Gastroesophageal sphincter (tissue), 4 donors: ENCODE measurements around the gene MIS18A. TPM values are rescaled to one million over a fixed set of nuclear protein-coding genes. Genes with fewer than 3 reads are reported as not detected.

Experiments used
- ATAC-seq: fragments of 150-250 bp; one replicate; pipeline ENCODE4 v1.9.1; 2016; ENCODE audit warnings: mild to moderate bottlenecking, moderate library complexity
- H3K27ac ChIP-seq, 4 donors: fragments of 200-600 bp; sonication (generic) in 3 of 4; 1 replicate in 3 of 4; 2 replicates in 1 of 4; pipeline ENCODE4 v1.5.1; 2016 to 2019
- H3K27me3 ChIP-seq: fragments of 200-600 bp; sonication (generic); one replicate; pipeline ENCODE4 v1.5.1; 2019
- H3K36me3 ChIP-seq, 2 donors: fragments of 200-600 bp; sonication (generic); one replicate each; pipeline ENCODE4 v1.5.1; 2019; ENCODE audit warnings: control low read depth in 1 of 2
- H3K4me1 ChIP-seq, 3 donors: fragments of 200-600 bp; sonication (generic); 1 replicate in 2 of 3; 2 replicates in 1 of 3; pipeline ENCODE4 v1.5.1; 2016 to 2019; ENCODE audit warnings: control low read depth in 2 of 3
- H3K4me3 ChIP-seq, 2 donors: fragments of 200-600 bp; sonication (generic); one replicate each; pipeline ENCODE4 v1.5.1; 2019; ENCODE audit warnings: mild to moderate bottlenecking in 1 of 2, moderate library complexity in 1 of 2
- H3K9me3 ChIP-seq, 3 donors: fragments of 200-600 bp; sonication (generic); one replicate each; pipeline ENCODE4 v1.5.1; 2017 to 2019; ENCODE audit warnings: control low read depth in 2 of 3
- CTCF ChIP-seq, 4 experiments: fragments of 200-600 bp in 2 of 4; fragments of 450-650 bp in 2 of 4; sonication (generic) in 1 of 4; IDR thresholded peaks; one replicate each; pipeline ENCODE4 v1.5.1; 2017 to 2019; ENCODE audit warnings: antibody characterized with exemption in 4 of 4, mild to moderate bottlenecking in 2 of 4, moderate library complexity in 2 of 4
- EP300 ChIP-seq: sonication (generic); formaldehyde crosslinking; IDR thresholded peaks from one replicate; pipeline ENCODE4 v1.6.1; 2017; ENCODE audit warnings: antibody characterized with exemption, mild to moderate bottlenecking
- POLR2A ChIP-seq, 2 donors: fragments of 450-650 bp; IDR thresholded peaks; one replicate each; pipeline ENCODE4 v1.6.1; 2017; ENCODE audit warnings: antibody characterized with exemption in 2 of 2, mild to moderate bottlenecking in 2 of 2, moderate library complexity in 1 of 2
- POLR2AphosphoS5 ChIP-seq: sonication (generic); formaldehyde crosslinking; IDR thresholded peaks from one replicate; pipeline ENCODE4 v1.6.1; 2017; ENCODE audit warnings: antibody characterized with exemption
- WGBS, 2 donors: methylation state at CpG; one replicate each; pipeline ENCODE4 v1.1.5; 2018; ENCODE audit warnings: low coverage in 1 of 2; 5-methylcytosine and 5-hydroxymethylcytosine counted together
- total RNA-seq, 4 donors: library from RNA; depleted of rRNA; stranded (reverse); fragments of >200 nt; gene quantifications; one replicate each; pipeline ENCODE4 v1.1.0, GENCODE V29; 2016

MIS18A gene
- total RNA-seq, 4 donors from 2014 or later: 4.7 to 5.5 (median 5.2) TPM

- Histone ChIP-seq H3K27ac (no peak overlapping the region), H3K4me3 (no peak overlapping the region), H3K27me3 (no peaks in the 10 kb centered on the region), H3K4me1 (no peaks in the 10 kb centered on the region), H3K36me3 (peaks cover 0 to 48% of the 10 kb centered on the region in 2 donors), H3K9me3 (no peaks in the 10 kb centered on the region)
- no peak for TF ChIP-seq POLR2A (IDR thresholded peaks at IDR 0.05)
- no peak for TF ChIP-seq CTCF (IDR thresholded peaks at IDR 0.05)
- TF ChIP-seq POLR2AphosphoS5: no peak
- TF ChIP-seq EP300: no peak
- 80 to 93% methylated on average over 4 to 9 of the region's 10 CpGs for WGBS, 2 donors
- no peak for ATAC-seq
Measured at GRCh38 chr21:32308696-32309095, 29.8 kb upstream of the MIS18A start.

DNA sequence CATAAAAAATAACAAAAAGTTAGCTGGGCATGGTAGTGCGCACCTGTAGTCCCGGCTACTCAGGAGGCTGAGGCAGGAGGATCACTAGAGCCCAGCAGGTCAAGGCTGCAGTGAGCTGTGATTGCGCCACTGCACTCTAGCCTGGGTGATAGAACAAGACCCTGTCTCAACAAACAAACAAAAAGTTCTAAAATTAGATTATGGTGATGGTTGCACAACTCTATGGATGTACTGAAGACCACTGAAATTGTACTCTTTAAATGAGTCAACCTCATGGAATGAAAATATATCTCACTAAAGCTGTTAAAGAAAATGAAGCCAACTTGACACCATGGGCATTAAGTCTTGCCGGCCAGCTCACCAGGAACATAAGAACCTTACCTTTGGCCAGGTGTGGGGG is 28.9 kb upstream of the MIS18A start:
- 96 to 100% methylated on average over 1 to 4 of the region's 4 CpGs for WGBS, 2 donors
- ATAC-seq: no peak
- Histone ChIP-seq H3K27ac (no peak overlapping the region), H3K9me3 (no peaks in the 10 kb centered on the region), H3K4me3 (no peak overlapping the region), H3K27me3 (no peaks in the 10 kb centered on the region), H3K4me1 (no peaks in the 10 kb centered on the region), H3K36me3 (peaks cover 0 to 39% of the 10 kb centered on the region in 2 donors)
- no peak for TF ChIP-seq CTCF (IDR thresholded peaks at IDR 0.05)
- TF ChIP-seq POLR2AphosphoS5: no peak
- no peak for TF ChIP-seq EP300
- TF ChIP-seq POLR2A (IDR thresholded peaks at IDR 0.05): no peak

DNA sequence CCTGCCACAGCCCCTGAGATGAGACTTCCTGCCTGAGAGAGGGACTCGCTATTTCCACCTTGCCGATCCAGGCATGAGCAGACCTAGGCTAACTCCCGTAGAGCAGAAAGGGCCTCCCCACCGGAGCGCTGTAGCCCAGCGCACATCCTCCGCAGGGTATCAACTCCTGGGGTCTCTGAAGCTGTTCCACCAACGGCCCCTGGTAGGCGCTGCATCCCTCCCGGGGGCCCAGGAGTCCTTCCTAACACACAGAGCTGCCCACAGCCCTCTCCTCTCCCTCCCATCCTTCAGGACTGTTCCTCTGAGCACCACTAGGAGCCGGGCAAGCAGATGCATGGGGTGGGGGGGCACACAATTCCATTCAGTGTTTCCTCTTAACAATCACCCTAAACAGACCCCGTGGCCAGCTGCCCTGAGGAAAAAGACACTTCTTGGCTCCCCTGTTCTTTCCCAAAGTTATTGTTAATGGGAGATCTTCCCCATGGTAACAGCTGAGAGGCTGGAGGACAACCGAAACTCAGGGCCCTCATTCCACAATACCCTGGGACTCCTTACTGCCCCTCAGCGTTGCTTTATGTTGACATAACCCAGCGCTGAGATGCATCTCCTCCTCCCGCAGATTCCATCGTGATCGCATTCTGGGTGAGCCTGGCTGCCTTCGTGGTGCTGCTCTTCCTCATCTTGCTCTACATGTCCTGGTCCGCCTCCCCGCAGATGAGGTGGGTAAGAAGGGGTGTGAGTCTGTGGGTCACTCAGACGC is 27.4 kb upstream of the MIS18A start:
- no peak for ATAC-seq
- H3K27ac ChIP-seq: peak overlapping the region in 1 of 4 donors; percentile 29
- H3K36me3 ChIP-seq: peaks cover 0 to 24% of the 10 kb centered on the region in 2 donors

DNA sequence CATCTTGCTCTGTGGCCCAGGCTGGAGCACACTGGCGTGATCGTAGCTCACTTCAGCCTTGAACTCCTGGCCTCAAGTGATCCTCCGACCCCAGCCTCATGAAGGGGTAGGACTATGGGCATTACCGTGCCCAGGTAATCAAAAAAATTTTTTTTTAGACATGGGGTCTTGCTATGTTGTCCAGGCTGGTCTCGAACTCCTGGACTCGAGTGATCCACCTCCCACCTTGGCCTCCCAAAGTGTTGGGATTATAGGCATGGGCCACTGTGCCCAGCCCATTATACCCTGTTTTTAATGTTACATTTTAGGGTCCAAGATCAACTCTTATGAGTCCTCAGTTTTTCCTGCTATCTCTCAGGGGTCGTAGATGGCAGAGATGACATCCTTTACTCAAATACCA is 26.1 kb upstream of the MIS18A start:
- Histone ChIP-seq H3K4me3 (no peak overlapping the region), H3K9me3 (no peaks in the 10 kb centered on the region), H3K4me1 (no peaks in the 10 kb centered on the region), H3K36me3 (peaks cover 0 to 12% of the 10 kb centered on the region in 2 donors), H3K27ac (no peak overlapping the region), H3K27me3 (no peaks in the 10 kb centered on the region)
- TF ChIP-seq CTCF (IDR thresholded peaks at IDR 0.05): no peak
- 75 to 93% methylated on average over 2 to 3 of the region's 7 CpGs for WGBS, 2 donors
- ATAC-seq: no peak

More for the DNA sequence above, 27.4 kb upstream of the MIS18A start:
- TF ChIP-seq EP300: no peak
- TF ChIP-seq CTCF (IDR thresholded peaks at IDR 0.05): peak in 2 of 4 experiments; percentile 16 to 43
- no peaks in the 10 kb centered on the region for H3K4me1 ChIP-seq
- no peak overlapping the region for H3K4me3 ChIP-seq
- H3K27me3 ChIP-seq: no peaks in the 10 kb centered on the region
- 39 to 53% methylated on average over 9 to 10 of the region's 22 CpGs for WGBS, 2 donors
- H3K9me3 ChIP-seq: no peaks in the 10 kb centered on the region

GRCh38 chr21:32303385-32303784 is 24.5 kb upstream of the MIS18A start:
- WGBS, 2 donors: 100% methylated on average over 1 of the region's 1 CpG; no CpG with 5 or more reads in 1 of the 2 donors
- H3K27me3 ChIP-seq: no peaks in the 10 kb centered on the region

More at GRCh38 chr21:32303385-32303784, 24.5 kb upstream of the MIS18A start:
- ATAC-seq: no peak
- H3K36me3 ChIP-seq: peaks cover 0 to 3% of the 10 kb centered on the region in 2 donors
- no peaks in the 10 kb centered on the region for H3K9me3 ChIP-seq
- TF ChIP-seq CTCF (IDR thresholded peaks at IDR 0.05): no peak
- TF ChIP-seq EP300: no peak
- no peak for TF ChIP-seq POLR2A (IDR thresholded peaks at IDR 0.05)
- TF ChIP-seq POLR2AphosphoS5: no peak
- H3K4me1 ChIP-seq: no peaks in the 10 kb centered on the region
- H3K27ac ChIP-seq: no peak overlapping the region
- no peak overlapping the region for H3K4me3 ChIP-seq
